Activated naive CD8-positive, alpha-beta T cell treated with anti-CD3 and anti-CD28 coated beads, Interleukin-2, amount 50 U/mL, for 24 hours (primary cell): ENCODE results near the gene SERPINB6.
"Not testable (repeated sequence)": the region's sequence is repeated elsewhere in the genome, so short reads cannot be mapped to it uniquely, and the experiment has no call there.

ENCODE experiments used
- ATAC-seq: fragments of 150-1000 bp; cut with Tn5 transposase; one replicate; pipeline ENCODE4 v1.10.0; 2021
- DNase-seq: peaks from one replicate; pipeline ENCODE4 v3.0.0; 2021
- H3K27ac Mint-ChIP-seq: one replicate; pipeline ENCODE4 v1.8.0; 2021; ENCODE audit warnings: mild to moderate bottlenecking, mixed read lengths
- H3K27me3 Mint-ChIP-seq: one replicate; pipeline ENCODE4 v1.8.0; 2021; ENCODE audit warnings: mixed read lengths
- H3K36me3 Mint-ChIP-seq: one replicate; pipeline ENCODE4 v1.8.0; 2021; ENCODE audit warnings: low read depth, mixed read lengths
- H3K4me1 Mint-ChIP-seq: one replicate; pipeline ENCODE4 v1.8.0; 2021; ENCODE audit warnings: mixed read lengths
- H3K4me3 Mint-ChIP-seq: one replicate; pipeline ENCODE4 v1.8.0; 2021; ENCODE audit warnings: mild to moderate bottlenecking, moderate library complexity, mixed read lengths
- H3K9me3 Mint-ChIP-seq: one replicate; pipeline ENCODE4 v1.8.0; 2021; ENCODE audit warnings: mixed read lengths

The SERPINB6 gene

GRCh38 chr6:2916158-2916925 is 55.0 kb downstream of the SERPINB6 start:
- H3K27ac Mint-ChIP-seq: no peak overlapping the region
- peaks cover 3% of the 10 kb centered on the region for H3K36me3 Mint-ChIP-seq
- DNase-seq (no peak), ATAC-seq (no peak)
- peaks cover 7% of the 10 kb centered on the region for H3K9me3 Mint-ChIP-seq
- peaks cover 19% of the 10 kb centered on the region for H3K4me1 Mint-ChIP-seq
- peaks cover 2% of the 10 kb centered on the region for H3K27me3 Mint-ChIP-seq
- no peak overlapping the region for H3K4me3 Mint-ChIP-seq

GRCh38 chr6:2915150-2915549 is 56.2 kb downstream of the SERPINB6 start:
- H3K36me3 Mint-ChIP-seq: peaks cover 3% of the 10 kb centered on the region
- DNase-seq: no peak
- H3K4me3 Mint-ChIP-seq: no peak overlapping the region
- H3K9me3 Mint-ChIP-seq: peaks cover 7% of the 10 kb centered on the region
- ATAC-seq: no peak
- H3K4me1 Mint-ChIP-seq: peaks cover 30% of the 10 kb centered on the region
- H3K27ac Mint-ChIP-seq: no peak overlapping the region
- H3K27me3 Mint-ChIP-seq: peaks cover 2% of the 10 kb centered on the region

GRCh38 chr6:2914318-2914660 is 57.1 kb downstream of the SERPINB6 start:
- no peaks in the 10 kb centered on the region for H3K27me3 Mint-ChIP-seq
- ATAC-seq (no peak), DNase-seq (no peak)
- H3K4me3 Mint-ChIP-seq: no peak overlapping the region
- H3K27ac Mint-ChIP-seq: no peak overlapping the region
- H3K9me3 Mint-ChIP-seq: peaks cover 5% of the 10 kb centered on the region
- H3K36me3 Mint-ChIP-seq: peaks cover 1% of the 10 kb centered on the region
- H3K4me1 Mint-ChIP-seq: peaks cover 33% of the 10 kb centered on the region

- Mint-ChIP-seq H3K4me3 (no peak overlapping the region), H3K36me3 (no peaks in the 10 kb centered on the region), H3K9me3 (no peaks in the 10 kb centered on the region), H3K4me1 (peaks cover 33% of the 10 kb centered on the region), H3K27ac (no peak overlapping the region), H3K27me3 (no peaks in the 10 kb centered on the region)
- no peak for ATAC-seq
- DNase-seq: no peak
Measured at GRCh38 chr6:2913621-2914317, 57.6 kb downstream of the SERPINB6 start.

GRCh38 chr6:2911171-2911570 is 60.2 kb downstream of the SERPINB6 start:
- ATAC-seq: no peak
- Mint-ChIP-seq H3K9me3 (peaks cover 5% of the 10 kb centered on the region), H3K36me3 (no peaks in the 10 kb centered on the region), H3K27me3 (no peaks in the 10 kb centered on the region), H3K4me3 (no peak overlapping the region), H3K27ac (peak overlapping the region; percentile 63), H3K4me1 (peaks cover 47% of the 10 kb centered on the region)
- no peak for DNase-seq

GRCh38 chr6:2909718-2910117 is 61.6 kb downstream of the SERPINB6 start:
- H3K27ac Mint-ChIP-seq: peak overlapping the region; percentile 57
- peaks cover 5% of the 10 kb centered on the region for H3K9me3 Mint-ChIP-seq
- no peaks in the 10 kb centered on the region for H3K27me3 Mint-ChIP-seq
- no peak overlapping the region for H3K4me3 Mint-ChIP-seq
- peaks cover 55% of the 10 kb centered on the region for H3K4me1 Mint-ChIP-seq
- ATAC-seq (peak; percentile 95), DNase-seq (peak; percentile 30)
- H3K36me3 Mint-ChIP-seq: no peaks in the 10 kb centered on the region

- peaks cover 58% of the 10 kb centered on the region for H3K4me1 Mint-ChIP-seq
- not testable (repeated sequence) for H3K27me3 Mint-ChIP-seq, DNase-seq, H3K4me3 Mint-ChIP-seq, H3K27ac Mint-ChIP-seq, H3K9me3 Mint-ChIP-seq, ATAC-seq, H3K36me3 Mint-ChIP-seq
Measured at GRCh38 chr6:2909051-2909606, 62.2 kb downstream of the SERPINB6 start.

- not testable (repeated sequence) for H3K9me3 Mint-ChIP-seq, H3K27me3 Mint-ChIP-seq, DNase-seq, H3K36me3 Mint-ChIP-seq, H3K4me3 Mint-ChIP-seq, H3K27ac Mint-ChIP-seq, ATAC-seq
- H3K4me1 Mint-ChIP-seq: peaks cover 58% of the 10 kb centered on the region
Measured at GRCh38 chr6:2908516-2908915, 62.9 kb downstream of the SERPINB6 start.

- H3K4me1 Mint-ChIP-seq: peaks cover 61% of the 10 kb centered on the region
- not testable (repeated sequence) for ATAC-seq, H3K27me3 Mint-ChIP-seq, H3K9me3 Mint-ChIP-seq, DNase-seq, H3K27ac Mint-ChIP-seq
- peaks cover 39% of the 10 kb centered on the region for H3K36me3 Mint-ChIP-seq
- peak overlapping the region; percentile 96 for H3K4me3 Mint-ChIP-seq
Measured at GRCh38 chr6:2903411-2904185, 67.8 kb downstream of the SERPINB6 start.

GRCh38 chr6:2901645-2902502 is 69.5 kb downstream of the SERPINB6 start:
- not testable (repeated sequence) for H3K9me3 Mint-ChIP-seq, H3K27me3 Mint-ChIP-seq, DNase-seq, ATAC-seq
- Mint-ChIP-seq H3K4me1 (peaks cover 62% of the 10 kb centered on the region), H3K27ac (peak overlapping the region; percentile 93), H3K36me3 (peaks cover 56% of the 10 kb centered on the region), H3K4me3 (peak overlapping the region; percentile 96)

- peak overlapping the region; percentile 93 for H3K27ac Mint-ChIP-seq
- DNase-seq: no peak
- H3K36me3 Mint-ChIP-seq: peaks cover 63% of the 10 kb centered on the region
- ATAC-seq: no peak
- H3K4me1 Mint-ChIP-seq: peaks cover 63% of the 10 kb centered on the region
- H3K27me3 Mint-ChIP-seq: no peaks in the 10 kb centered on the region
- H3K9me3 Mint-ChIP-seq: no peaks in the 10 kb centered on the region
- peak overlapping the region; percentile 96 for H3K4me3 Mint-ChIP-seq
Measured at GRCh38 chr6:2900821-2901644, 70.3 kb downstream of the SERPINB6 start.

GRCh38 chr6:2900221-2900807 is 71.1 kb downstream of the SERPINB6 start:
- no peaks in the 10 kb centered on the region for H3K9me3 Mint-ChIP-seq
- H3K27ac Mint-ChIP-seq: peak overlapping the region; percentile 93
- H3K36me3 Mint-ChIP-seq: peaks cover 69% of the 10 kb centered on the region
- peak; percentile 42 for ATAC-seq
- peak overlapping the region; percentile 96 for H3K4me3 Mint-ChIP-seq
- no peaks in the 10 kb centered on the region for H3K27me3 Mint-ChIP-seq
- DNase-seq: no peak
- peaks cover 60% of the 10 kb centered on the region for H3K4me1 Mint-ChIP-seq

GRCh38 chr6:2899596-2899995 is 71.8 kb downstream of the SERPINB6 start:
- H3K4me1 Mint-ChIP-seq: peaks cover 62% of the 10 kb centered on the region
- H3K4me3 Mint-ChIP-seq: peak overlapping the region; percentile 96
- H3K36me3 Mint-ChIP-seq: peaks cover 76% of the 10 kb centered on the region
- H3K27ac Mint-ChIP-seq: peak overlapping the region; percentile 93
- peak; percentile 39 for ATAC-seq
- no peaks in the 10 kb centered on the region for H3K27me3 Mint-ChIP-seq
- no peak for DNase-seq
- no peaks in the 10 kb centered on the region for H3K9me3 Mint-ChIP-seq
